Keratinocyte (primary cell): Measurements from ENCODE around the gene ENDOD1. TPM values are rescaled to one million over a fixed set of nuclear protein-coding genes. Genes with fewer than 3 reads are reported as not detected.

Experiments used
- DNase-seq: peaks from one replicate; pipeline ENCODE4 v3.0.0-alpha.2; 2011; ENCODE audit warnings: low read depth, missing footprints, low spot score
- FAIRE-seq: peaks from 2 replicates; lab custom pipeline; 2011; peaks lifted over from hg19 to GRCh38; lab: Jason Lieb, UNC
- H2AFZ ChIP-seq: 2 replicates; pipeline ENCODE4 v1.6.0; 2012; ENCODE audit warnings: low read length, control low read depth, inconsistent platforms; ENCODE audit not compliant: control insufficient read depth
- H3K27ac ChIP-seq: 2 replicates; pipeline ENCODE4 v1.5.1; 2011; ENCODE audit warnings: low read length; ENCODE audit not compliant: control insufficient read depth, insufficient read depth
- H3K27me3 ChIP-seq: 3 replicates; pipeline ENCODE4 v1.6.0; 2011; ENCODE audit warnings: low read length; ENCODE audit not compliant: control insufficient read depth, insufficient read depth; ENCODE audit errors: extremely low read depth
- H3K36me3 ChIP-seq, 2 experiments: 2 replicates in 1 of 2; 3 replicates in 1 of 2; pipeline ENCODE4 v1.5.1; 2011; ENCODE audit warnings: low read length in 2 of 2, mild to moderate bottlenecking in 1 of 2; ENCODE audit not compliant: control insufficient read depth in 2 of 2, insufficient read depth in 2 of 2; ENCODE audit errors: extremely low read depth in 1 of 2
- H3K4me1 ChIP-seq: 3 replicates; pipeline ENCODE4 v1.5.1; 2011; ENCODE audit warnings: low read length; ENCODE audit not compliant: control insufficient read depth, insufficient read depth; ENCODE audit errors: extremely low read depth
- H3K4me2 ChIP-seq: 3 replicates; pipeline ENCODE4 v1.6.0; 2011; ENCODE audit warnings: low read depth, low read length; ENCODE audit not compliant: control insufficient read depth, insufficient read depth; ENCODE audit errors: extremely low read depth
- H3K4me3 ChIP-seq, 3 experiments: fragments of 200-600 bp in 1 of 3; sonication (generic) in 1 of 3; 2 replicates in 2 of 3; 3 replicates in 1 of 3; pipeline ENCODE4 v1.5.1; 2011 to 2016; ENCODE audit warnings: low read length in 3 of 3, mild to moderate bottlenecking in 3 of 3, control low read depth in 2 of 3, inconsistent platforms in 1 of 3, low read depth in 1 of 3, mixed read lengths in 1 of 3, mixed run types in 1 of 3, moderate library complexity in 1 of 3; ENCODE audit not compliant: control insufficient read depth in 2 of 3, insufficient read depth in 2 of 3; ENCODE audit errors: extremely low read depth in 1 of 3
- H3K79me2 ChIP-seq: 2 replicates; pipeline ENCODE4 v1.6.0; 2012; ENCODE audit warnings: low read length; ENCODE audit not compliant: control insufficient read depth, insufficient read depth
- H3K9ac ChIP-seq: 3 replicates; pipeline ENCODE4 v1.6.0; 2011; ENCODE audit warnings: low read length; ENCODE audit not compliant: control insufficient read depth, insufficient read depth; ENCODE audit errors: extremely low read depth
- H3K9me1 ChIP-seq: 3 replicates; pipeline ENCODE4 v1.6.0; 2011; ENCODE audit warnings: low read length; ENCODE audit not compliant: control insufficient read depth, insufficient read depth; ENCODE audit errors: extremely low read depth
- H3K9me3 ChIP-seq: 2 replicates; pipeline ENCODE4 v1.5.1; 2012; ENCODE audit warnings: low read depth, low read length; ENCODE audit not compliant: control insufficient read depth
- H4K20me1 ChIP-seq: 3 replicates; pipeline ENCODE4 v1.6.0; 2011; ENCODE audit warnings: low read length; ENCODE audit not compliant: control insufficient read depth, insufficient read depth; ENCODE audit errors: extremely low read depth
- CTCF ChIP-seq, 3 experiments: IDR thresholded peaks in 1 of 3; conservative IDR thresholded peaks in 1 of 3; optimal IDR thresholded peaks in 1 of 3; 2 replicates in 2 of 3; 3 replicates in 1 of 3; pipeline versions ENCODE3 to v1.5.1; 2011; ENCODE audit warnings: low read length in 3 of 3, mild to moderate bottlenecking in 3 of 3, moderate library complexity in 2 of 3, control low read depth in 1 of 3, inconsistent platforms in 1 of 3; ENCODE audit not compliant: insufficient read depth in 2 of 3; ENCODE audit errors: extremely low read depth in 1 of 3
- EZH2 ChIP-seq: IDR thresholded peaks from one replicate; pipeline ENCODE4 v1.6.1; 2012; ENCODE audit warnings: inconsistent platforms, mild to moderate bottlenecking, low read length, moderate library complexity
- dilution Hi-C: fragments of 300-500 bp; cut with MboI; formaldehyde crosslinking; loops from one replicate; pipeline ENCODE4 v1.7.0; 2020; ENCODE audit warnings: low sequenced_read_pairs; ENCODE audit not compliant: extremely low pct_ligation_motif_present
- polyA plus RNA-seq, 5 experiments: library from polyadenylated mRNA; depleted of rRNA in 3 of 5; stranded (reverse) in 3 of 5; stranded (forward) in 1 of 5; unstranded in 1 of 5; fragments of >200 nt; gene quantifications; 1 replicate in 1 of 5; 2 replicates in 3 of 5; 3 replicates in 1 of 5; pipeline versions ENCODE4 v1.2.1 to v1.2.3, GENCODE V29; 2011 to 2012; ENCODE audit warnings: missing spikeins in 2 of 5, low read depth in 1 of 5, low replicate concordance in 1 of 5

ENDOD1 gene
- polyA plus RNA-seq, 1 donor (not counting 4 experiments of a cell fraction or from before 2014, with no cell fraction given), result 27.2 TPM

- Histone ChIP-seq H2AFZ (no peak overlapping the region), H3K4me1 (no peaks in the 10 kb centered on the region), H3K27ac (no peak overlapping the region), H3K36me3 (no peaks in the 10 kb centered on the region), H3K9ac (no peak overlapping the region), H3K4me3 (no peak overlapping the region), H3K9me3 (no peaks in the 10 kb centered on the region), H3K9me1 (no peaks in the 10 kb centered on the region), H3K4me2 (no peak overlapping the region), H3K79me2 (no peaks in the 10 kb centered on the region), H3K27me3 (no peaks in the 10 kb centered on the region), H4K20me1 (no peaks in the 10 kb centered on the region)
- dilution Hi-C loops, result no loop called here
- TF ChIP-seq CTCF (optimal IDR thresholded peaks at IDR 0.05 in 1 of 3, IDR thresholded peaks at IDR 0.05 in 1 of 3, conservative IDR thresholded peaks at IDR 0.05 in 1 of 3; ENCODE audit: extremely low read depth in 1 of 3, insufficient read depth in 2 of 3, low read length in 3 of 3) (no peak), EZH2 (no peak)
- no peak for DNase-seq
- FAIRE-seq, result no peak
These were observed 71.6 kb downstream of the ENDOD1 start for GRCh38 chr11:95161248-95161647.

- Histone ChIP-seq H4K20me1 (no peaks in the 10 kb centered on the region), H3K4me2 (no peak overlapping the region), H3K79me2 (no peaks in the 10 kb centered on the region), H2AFZ (no peak overlapping the region), H3K9me3 (no peaks in the 10 kb centered on the region), H3K27me3 (no peaks in the 10 kb centered on the region), H3K9me1 (no peaks in the 10 kb centered on the region), H3K27ac (no peak overlapping the region), H3K36me3 (peaks cover 0 to 3% of the 10 kb centered on the region in 2 experiments), H3K4me1 (no peaks in the 10 kb centered on the region), H3K4me3 (no peak overlapping the region), H3K9ac (no peak overlapping the region)
- TF ChIP-seq EZH2, result no peak
- no peak for TF ChIP-seq CTCF (optimal IDR thresholded peaks at IDR 0.05 in 1 of 3, IDR thresholded peaks at IDR 0.05 in 1 of 3, conservative IDR thresholded peaks at IDR 0.05 in 1 of 3; ENCODE audit: extremely low read depth in 1 of 3, insufficient read depth in 2 of 3, low read length in 3 of 3)
- FAIRE-seq (no peak), DNase-seq (no peak)
- dilution Hi-C loops, result no loop called here
These were observed 73.5 kb downstream of the ENDOD1 start for GRCh38 chr11:95163106-95163505.
